ENCODE results near the gene TEF.

The TEF gene

GRCh38 chr22:41381329-41382097, at the start of gene TEF:
Gene TEF (plus strand): TSS chr22:41381942. CDS start chr22:41382045, 103 bp downstream.
- H3K9ac ChIP-seq (ENCODE audit: low read length): peak within 1 kb of the TSS; percentile 78
- H3K27ac ChIP-seq (ENCODE audit: low read depth, low read length, poor library complexity, severe bottlenecking): peak within 1 kb of the TSS; percentile 77
- no peaks in the 10 kb centered on the region for H3F3A ChIP-seq (ENCODE audit: insufficient read depth, low read length)
- no peaks in the 10 kb centered on the region; the same call in 1 of the 2 replicates for H3K27me3 ChIP-seq (ENCODE audit: insufficient read depth, low read length)
- peak within 1 kb of the TSS; percentile 72 for H3K4me2 ChIP-seq (ENCODE audit: low read length)
- no peaks in the 10 kb centered on the region for H3K79me2 ChIP-seq (ENCODE audit: insufficient read depth, low read length)
- no peak within 1 kb of the TSS for H2AFZ ChIP-seq (ENCODE audit: low read length)
- TF ChIP-seq CTCF (IDR thresholded peaks at IDR 0.05; ENCODE audit: low read length) (no peak), EZH2 (IDR thresholded peaks at IDR 0.05; ENCODE audit: borderline replicate concordance, low read length) (no peak)
- peaks cover 22% of the 10 kb centered on the region for H3K4me1 ChIP-seq (ENCODE audit: insufficient read depth, low read length, severe bottlenecking)
- H4K20me1 ChIP-seq (ENCODE audit: insufficient read depth, low read length): no peaks in the 10 kb centered on the region
- no peaks in the 10 kb centered on the region for H3K9me3 ChIP-seq (ENCODE audit: low read length)
- no peaks in the 10 kb centered on the region for H3K36me3 ChIP-seq (ENCODE audit: insufficient read depth, low read length)
- peak within 1 kb of the TSS; percentile 70 for H3K4me3 ChIP-seq (ENCODE audit: low read depth, low read length, poor library complexity, severe bottlenecking)
- H3K9me2 ChIP-seq (ENCODE audit: low read depth, low read length): no peaks in the 10 kb centered on the region

GRCh38 chr22:41332217-41332939, 49.4 kb upstream of the TEF start:
- H3F3A ChIP-seq (ENCODE audit: insufficient read depth, low read length): no peaks in the 10 kb centered on the region
- no peaks in the 10 kb centered on the region for H3K9me2 ChIP-seq (ENCODE audit: low read depth, low read length)
- no peaks in the 10 kb centered on the region for H3K27me3 ChIP-seq (ENCODE audit: insufficient read depth, low read length)
- H2AFZ ChIP-seq (ENCODE audit: low read length): no peak overlapping the region
- no peaks in the 10 kb centered on the region for H3K79me2 ChIP-seq (ENCODE audit: insufficient read depth, low read length)
- H3K27ac ChIP-seq (ENCODE audit: low read depth, low read length, poor library complexity, severe bottlenecking): no peak overlapping the region
- no peak overlapping the region for H3K4me3 ChIP-seq (ENCODE audit: low read depth, low read length, poor library complexity, severe bottlenecking)
- no peaks in the 10 kb centered on the region for H4K20me1 ChIP-seq (ENCODE audit: insufficient read depth, low read length)
- no peaks in the 10 kb centered on the region for H3K4me1 ChIP-seq (ENCODE audit: insufficient read depth, low read length, severe bottlenecking)
- no peak for TF ChIP-seq EZH2 (IDR thresholded peaks at IDR 0.05; ENCODE audit: borderline replicate concordance, low read length)
- no peak for TF ChIP-seq CTCF (IDR thresholded peaks at IDR 0.05; ENCODE audit: low read length)
- no peak overlapping the region for H3K9ac ChIP-seq (ENCODE audit: low read length)
- peaks cover 54% of the 10 kb centered on the region for H3K36me3 ChIP-seq (ENCODE audit: insufficient read depth, low read length)
- H3K4me2 ChIP-seq (ENCODE audit: low read length): no peak overlapping the region
- no peaks in the 10 kb centered on the region for H3K9me3 ChIP-seq (ENCODE audit: low read length)

- no peak overlapping the region for H3K9ac ChIP-seq (ENCODE audit: low read length)
- H3K36me3 ChIP-seq (ENCODE audit: insufficient read depth, low read length): peaks cover 42% of the 10 kb centered on the region
- no peaks in the 10 kb centered on the region for H3K27me3 ChIP-seq (ENCODE audit: insufficient read depth, low read length)
- no peak overlapping the region for H3K27ac ChIP-seq (ENCODE audit: low read depth, low read length, poor library complexity, severe bottlenecking)
- H3K9me3 ChIP-seq (ENCODE audit: low read length): no peaks in the 10 kb centered on the region
- no peak overlapping the region for H3K4me2 ChIP-seq (ENCODE audit: low read length)
- H3K79me2 ChIP-seq (ENCODE audit: insufficient read depth, low read length): no peaks in the 10 kb centered on the region
- no peaks in the 10 kb centered on the region for H3F3A ChIP-seq (ENCODE audit: insufficient read depth, low read length)
- H3K9me2 ChIP-seq (ENCODE audit: low read depth, low read length): no peaks in the 10 kb centered on the region
- TF ChIP-seq EZH2 (IDR thresholded peaks at IDR 0.05; ENCODE audit: borderline replicate concordance, low read length) (no peak), CTCF (IDR thresholded peaks at IDR 0.05; ENCODE audit: low read length) (no peak)
- no peaks in the 10 kb centered on the region for H3K4me1 ChIP-seq (ENCODE audit: insufficient read depth, low read length, severe bottlenecking)
- no peaks in the 10 kb centered on the region for H4K20me1 ChIP-seq (ENCODE audit: insufficient read depth, low read length)
- no peak overlapping the region for H2AFZ ChIP-seq (ENCODE audit: low read length)
- no peak overlapping the region for H3K4me3 ChIP-seq (ENCODE audit: low read depth, low read length, poor library complexity, severe bottlenecking)
These were observed 47.9 kb upstream of the TEF start for GRCh38 chr22:41333806-41334205.
